ENCODE data around the gene TRAPPC2L.
"Not testable (repeated sequence)": the region's sequence is repeated elsewhere in the genome, so short reads cannot be mapped to it uniquely, and the experiment has no call there.

Gene TRAPPC2L

GRCh38 chr16:88819126-88819525 is 37.8 kb upstream of the TRAPPC2L start:
- DNase-seq: no peak

- DNase-seq: no peak
Measured at GRCh38 chr16:88820385-88821025, 36.4 kb upstream of the TRAPPC2L start.

GRCh38 chr16:88821168-88821850 is 35.6 kb upstream of the TRAPPC2L start:
- DNase-seq: no peak

DNA sequence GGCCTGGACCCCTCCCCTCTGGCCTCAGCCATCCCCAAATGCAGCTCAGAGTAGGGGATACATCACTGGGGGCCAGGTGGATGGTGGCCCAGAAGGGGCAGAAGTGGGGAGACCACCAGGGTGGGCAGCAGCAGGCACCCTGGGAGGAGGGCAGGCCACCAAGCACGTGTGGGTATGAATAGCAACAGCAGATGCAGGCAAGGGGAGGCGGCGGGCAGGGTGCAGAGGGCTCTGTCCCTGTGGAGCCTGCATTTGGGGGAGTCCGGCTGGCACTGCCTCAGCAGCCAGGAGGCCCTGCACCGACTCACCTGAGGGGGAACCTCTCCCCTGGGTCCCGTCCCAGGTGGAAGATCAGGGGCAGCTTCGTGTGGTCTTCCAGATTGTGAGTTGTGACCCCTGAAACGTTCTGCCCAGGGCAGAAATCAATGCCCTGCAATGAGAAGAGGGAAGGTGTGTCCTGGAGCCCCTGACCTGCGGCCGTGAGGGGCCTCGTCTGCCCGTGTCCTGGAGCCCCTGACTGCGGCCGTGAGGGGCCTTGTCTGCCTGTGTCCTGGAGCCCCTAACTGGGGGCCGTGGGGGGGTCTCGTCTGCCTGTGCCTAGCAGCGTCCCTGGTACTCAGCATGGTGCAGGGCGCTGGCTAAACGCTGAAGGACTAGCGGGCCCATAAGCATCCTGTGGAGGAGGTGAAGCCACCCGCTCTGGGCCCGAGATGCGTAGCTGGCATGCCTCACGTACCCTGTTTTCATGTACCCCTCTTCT is 34.5 kb upstream of the TRAPPC2L start:
- no peak for DNase-seq

DNA sequence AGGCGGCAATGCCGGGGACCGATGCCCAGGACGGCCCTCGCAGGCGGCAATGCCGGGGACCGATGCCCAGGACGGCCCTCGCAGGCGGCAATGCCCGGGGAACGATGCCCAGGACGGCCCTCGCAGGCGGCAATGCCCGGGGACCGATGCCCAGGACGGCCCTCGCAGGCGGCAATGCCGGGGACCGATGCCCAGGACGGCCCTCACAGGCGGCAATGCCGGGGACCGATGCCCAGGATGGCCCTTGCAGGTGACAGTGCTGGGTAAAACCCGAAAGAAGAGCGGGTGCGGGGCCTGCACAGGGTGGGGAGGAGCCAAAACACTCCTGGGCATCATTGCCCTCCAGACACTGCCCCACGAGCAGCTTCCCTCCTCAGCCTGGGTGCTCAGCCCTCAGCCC is 33.3 kb upstream of the TRAPPC2L start:
- not testable (repeated sequence) for DNase-seq

DNA sequence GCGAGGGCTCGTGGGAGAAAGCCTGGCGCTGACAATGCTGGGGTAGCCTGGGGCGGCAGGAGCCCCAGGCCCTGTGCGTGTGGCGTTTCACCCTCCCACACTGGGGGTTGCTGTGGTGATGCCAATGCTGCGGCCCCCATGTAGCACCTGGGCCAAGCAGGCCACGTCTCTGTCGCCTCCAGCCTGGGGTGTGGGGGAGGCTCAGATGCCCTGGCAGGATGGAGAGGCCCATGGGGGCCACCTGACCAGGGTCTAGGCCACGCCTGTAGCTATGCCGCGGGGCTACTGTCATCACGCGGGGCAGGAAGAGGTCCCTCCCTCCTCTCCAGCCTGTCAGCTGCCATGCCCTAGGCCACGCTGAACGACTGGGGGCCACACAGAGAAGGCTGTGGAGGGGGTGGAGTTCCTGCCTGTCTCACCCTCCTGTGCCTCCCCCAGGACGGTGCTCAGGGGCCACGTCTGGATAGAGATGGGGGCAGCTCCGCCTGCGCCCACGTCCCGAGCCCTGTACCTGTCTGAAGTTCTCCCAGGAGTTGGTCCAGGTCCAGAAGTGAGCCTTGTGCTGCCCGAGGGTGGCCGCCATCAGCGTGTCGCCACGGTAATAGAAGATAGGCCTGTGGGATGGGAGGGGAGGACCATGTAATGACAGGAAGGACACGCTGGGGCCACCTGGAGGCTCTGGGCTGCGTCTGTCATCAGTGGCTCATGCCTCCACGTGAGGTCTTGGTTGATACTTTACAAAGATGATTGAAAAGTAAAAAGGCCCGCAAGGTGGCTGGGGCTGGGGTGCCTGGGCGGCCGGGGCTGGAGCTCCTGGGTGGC is 32.5 kb upstream of the TRAPPC2L start:
- DNase-seq: no peak

DNA sequence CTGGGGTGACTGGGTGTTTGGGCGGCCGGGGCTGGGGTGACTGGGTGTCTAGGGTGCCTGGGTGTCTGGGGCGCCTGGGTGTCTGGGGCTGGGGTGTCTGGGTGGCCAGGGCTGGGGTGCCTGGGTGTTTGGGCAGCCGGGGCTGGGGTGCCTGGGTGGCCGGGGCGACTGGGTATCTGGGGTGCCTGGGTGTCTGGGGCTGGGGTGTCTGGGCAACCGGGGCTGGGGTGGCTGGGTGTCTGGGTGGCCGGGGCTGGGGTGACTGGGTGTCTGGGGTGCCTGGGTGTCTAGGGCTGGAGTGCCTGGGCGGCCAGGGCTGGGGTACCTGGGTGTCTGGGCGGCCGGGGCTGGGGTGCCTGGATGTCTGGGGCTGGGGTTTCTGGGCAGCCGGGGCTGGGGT is 31.8 kb upstream of the TRAPPC2L start:
- no peak for DNase-seq

DNA sequence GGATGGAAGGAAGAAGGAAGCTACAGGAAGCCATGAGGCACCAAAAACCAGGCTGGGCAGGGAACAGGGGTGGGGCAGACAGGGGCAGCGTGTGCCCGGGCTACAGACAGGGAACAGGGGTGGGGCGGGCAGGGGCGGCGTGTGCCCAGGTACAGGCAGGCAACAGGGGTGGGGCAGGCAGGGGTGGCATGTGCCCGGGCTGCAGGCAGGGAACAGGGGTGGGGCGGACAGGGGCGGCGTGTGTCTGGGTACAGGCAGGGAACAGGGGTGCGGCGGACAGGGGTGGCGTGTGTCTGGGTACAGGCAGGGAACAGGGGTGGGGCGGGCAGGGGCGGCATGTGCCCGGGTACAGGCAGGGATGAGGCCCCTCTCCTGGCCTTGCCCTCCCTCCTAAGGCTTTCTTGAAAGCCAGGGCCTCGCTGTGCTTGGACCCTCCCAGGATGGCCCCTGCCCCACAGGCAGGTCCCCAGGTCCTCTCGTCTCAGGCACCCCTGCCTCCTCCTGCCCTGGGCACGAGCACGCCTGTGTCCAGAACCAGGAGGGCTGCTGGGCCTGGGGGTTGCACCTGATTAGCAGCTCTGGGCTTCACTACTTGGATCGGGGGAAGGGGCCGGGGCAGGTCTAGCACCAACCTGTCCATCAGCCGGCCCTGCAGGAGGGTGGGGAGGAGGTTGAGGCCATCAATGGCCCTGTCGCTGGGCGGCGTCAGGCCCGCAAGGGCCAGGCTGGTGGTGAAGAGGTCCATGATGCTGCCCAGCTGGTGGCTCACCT is 30.7 kb upstream of the TRAPPC2L start:
- DNase-seq: no peak

DNA sequence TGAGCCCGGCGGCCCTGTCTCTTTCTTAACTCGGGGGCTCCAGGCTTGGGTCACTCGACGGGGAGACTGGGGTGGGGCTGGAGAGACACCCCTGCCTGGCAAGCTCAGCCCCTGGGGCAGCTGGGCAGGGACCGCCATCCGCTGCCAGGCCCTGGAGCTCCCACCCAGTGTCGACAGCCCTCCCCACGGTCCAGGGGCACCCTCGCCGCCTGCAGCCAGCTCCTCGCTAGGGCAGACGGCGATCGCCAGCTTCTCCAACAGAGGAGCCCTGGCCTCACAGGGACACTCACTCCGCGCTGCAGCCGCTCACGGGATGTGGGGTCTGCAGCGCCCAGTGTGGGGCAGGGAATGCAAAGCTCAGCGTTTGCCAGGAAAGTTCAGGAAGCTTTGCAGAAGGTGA is 29.2 kb upstream of the TRAPPC2L start:
- DNase-seq: no peak

GRCh38 chr16:88828711-88829110 is 28.2 kb upstream of the TRAPPC2L start:
- no peak for DNase-seq

- no peak for DNase-seq
Measured at GRCh38 chr16:88830258-88830657, 26.7 kb upstream of the TRAPPC2L start.

DNA sequence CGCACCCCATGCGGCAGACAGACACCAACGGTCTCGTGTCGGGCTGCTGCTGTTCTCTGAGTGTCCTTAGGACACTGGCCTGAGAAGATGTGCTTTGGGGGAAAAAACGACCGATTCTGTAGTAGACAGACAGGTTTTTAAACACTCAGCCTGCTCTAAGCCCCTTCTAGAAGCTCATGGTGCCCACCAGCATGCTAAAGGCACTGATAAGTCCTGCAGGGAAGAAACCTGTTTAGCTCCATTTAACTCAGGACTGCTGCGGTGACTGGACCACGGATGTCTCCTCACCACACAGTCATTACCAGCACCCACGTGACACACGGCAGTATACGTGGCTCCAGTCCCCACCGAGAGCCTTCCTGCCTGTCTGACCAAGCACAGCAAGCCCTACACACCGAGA is 26.1 kb upstream of the TRAPPC2L start:
- DNase-seq: no peak

DNA sequence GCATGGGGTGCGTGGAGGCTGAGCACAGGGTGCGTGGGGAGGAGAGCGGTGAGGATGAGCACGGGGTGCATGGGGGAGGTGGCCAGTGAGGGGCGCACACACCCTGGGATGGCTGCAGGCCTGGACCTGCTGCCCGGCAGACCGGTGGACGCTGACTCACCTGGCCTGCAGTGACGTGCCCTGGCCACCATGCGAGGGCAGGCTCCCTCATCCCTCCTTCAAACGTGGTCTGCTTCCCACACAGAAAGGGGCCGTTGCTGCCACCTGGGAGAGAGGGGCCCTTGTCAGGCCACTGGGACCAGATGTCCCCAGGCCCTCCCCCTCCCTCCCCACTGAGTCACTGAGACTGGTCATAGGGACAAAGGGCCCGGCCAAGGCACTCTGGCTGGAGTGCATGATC is 25.1 kb upstream of the TRAPPC2L start:
- DNase-seq: no peak

GRCh38 chr16:88833086-88833485 is 23.8 kb upstream of the TRAPPC2L start:
- no peak for DNase-seq

- no peak for DNase-seq
Measured at GRCh38 chr16:88834670-88835069, 22.3 kb upstream of the TRAPPC2L start.

GRCh38 chr16:88835383-88835782 is 21.5 kb upstream of the TRAPPC2L start:
- no peak for DNase-seq

DNA sequence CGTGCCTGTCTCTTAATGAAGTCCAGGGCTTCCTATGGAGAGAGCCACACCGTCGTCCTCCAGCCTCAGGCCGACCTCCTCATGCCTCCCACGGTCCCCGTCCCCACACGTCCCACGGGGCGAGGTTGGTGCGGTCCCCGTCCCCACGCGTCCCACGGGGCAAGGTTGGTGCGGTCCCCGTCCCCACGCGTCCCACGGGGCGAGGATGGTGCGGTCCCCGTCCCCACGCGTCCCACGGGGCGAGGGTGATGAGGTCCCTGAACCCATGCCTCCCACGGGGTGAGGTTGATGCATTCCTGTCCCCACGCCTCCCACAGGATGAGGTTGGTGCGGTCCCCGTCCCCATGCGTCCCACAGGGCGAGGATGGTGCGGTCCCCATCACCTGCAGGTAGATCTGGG is 21.1 kb upstream of the TRAPPC2L start:
- DNase-seq: no peak

GRCh38 chr16:88836791-88837190 is 20.1 kb upstream of the TRAPPC2L start:
- no peak for DNase-seq

GRCh38 chr16:88837806-88838205 is 19.1 kb upstream of the TRAPPC2L start:
- no peak for DNase-seq

- no peak for DNase-seq
Measured at GRCh38 chr16:88838566-88838965, 18.4 kb upstream of the TRAPPC2L start.

- no peak for DNase-seq
Measured at GRCh38 chr16:88839026-88839529, 17.8 kb upstream of the TRAPPC2L start.
